GM18907 (cell line): Measurements from ENCODE around the gene FBXO42.
"Not testable (repeated sequence)": the region's sequence is repeated elsewhere in the genome, so short reads cannot be mapped to it uniquely, and the experiment has no call there.

Source experiments
- ATAC-seq: cut with Tn5 transposase; IDR thresholded peaks from one replicate; pipeline ENCODE4 v1.9.1; 2021; ENCODE audit warnings: mild to moderate bottlenecking, moderate library complexity; ENCODE audit not compliant: unreplicated experiment

Gene FBXO42

GRCh38 chr1:16372535-16373285 lies 20.4 kb upstream of the FBXO42 start:
- ATAC-seq, result no peak

- ATAC-seq, result no peak
Measured at GRCh38 chr1:16371725-16372124, 19.4 kb upstream of the FBXO42 start.

- no peak for ATAC-seq
Measured at GRCh38 chr1:16369821-16370220, 17.5 kb upstream of the FBXO42 start.

- no peak for ATAC-seq
Measured at GRCh38 chr1:16367968-16368890, 15.9 kb upstream of the FBXO42 start.

- ATAC-seq, result peak; percentile 69
Measured at GRCh38 chr1:16367258-16367967, 15.1 kb upstream of the FBXO42 start.

GRCh38 chr1:16366722-16367257 lies 14.5 kb upstream of the FBXO42 start, which contains the start of gene SZRD1:
Gene SZRD1 (plus strand): TSS chr1:16367242. CDS start chr1:16367258, 16 bp downstream.
- peak; percentile 79 for ATAC-seq

GRCh38 chr1:16365146-16365498 lies 12.8 kb upstream of the FBXO42 start:
- ATAC-seq, result not testable (repeated sequence)

GRCh38 chr1:16356867-16357266 lies 4.6 kb upstream of the FBXO42 start:
- no peak for ATAC-seq

GRCh38 chr1:16354619-16355018 lies 2.3 kb upstream of the FBXO42 start:
- ATAC-seq, result no peak

GRCh38 chr1:16352842-16353535 lies 709 bp upstream of the FBXO42 start:
- ATAC-seq, result no peak

GRCh38 chr1:16351456-16351993 lies 755 bp downstream of the FBXO42 start:
- ATAC-seq, result no peak

- ATAC-seq, result no peak
Measured at GRCh38 chr1:16349847-16350406, 2.4 kb downstream of the FBXO42 start.

- ATAC-seq, result no peak
Measured at GRCh38 chr1:16348414-16349182, 3.7 kb downstream of the FBXO42 start.

- not testable (repeated sequence) for ATAC-seq
Measured at GRCh38 chr1:16343276-16343675, 9.0 kb downstream of the FBXO42 start.

GRCh38 chr1:16342331-16343062 lies 9.8 kb downstream of the FBXO42 start:
- ATAC-seq, result no peak

- no peak for ATAC-seq
Measured at GRCh38 chr1:16340673-16341072, 11.6 kb downstream of the FBXO42 start.

- ATAC-seq, result no peak
Measured at GRCh38 chr1:16338961-16339360, 13.3 kb downstream of the FBXO42 start.

- ATAC-seq, result no peak
Measured at GRCh38 chr1:16334655-16335340, 17.5 kb downstream of the FBXO42 start.
